GM23338 (cell line): ENCODE measurements around the gene DGKB.

Experiments used
- CREB1 ChIP-seq: fragments of 250-450 bp; sonication (Bioruptor Pico); IDR thresholded peaks from 2 replicates; pipeline ENCODE4 v1.5.0; 2020; ENCODE audit warnings: low read depth, mild to moderate bottlenecking, moderate library complexity
- EZH2phosphoT487 ChIP-seq: fragments of 200-600 bp; sonication (generic); IDR thresholded peaks from one replicate; pipeline ENCODE4 v1.8.1; 2018; ENCODE audit warnings: antibody characterized with exemption; ENCODE audit not compliant: unreplicated experiment
- POLR2AphosphoS5 ChIP-seq: IDR thresholded peaks from 2 replicates; pipeline ENCODE4 v1.6.1; 2016; ENCODE audit warnings: antibody characterized with exemption, low read depth
- ZNF331 ChIP-seq: fragments of 250-450 bp; sonication (Bioruptor Pico); IDR thresholded peaks from 2 replicates; pipeline ENCODE4 v1.5.0; 2020; ENCODE audit warnings: low read depth, mild to moderate bottlenecking, moderate library complexity
- TF ChIP-seq, protein P1 (sequence below), 2 experiments: fragments of 200-600 bp in 1 of 2; sonication (generic) in 1 of 2; conservative IDR thresholded peaks; 2 replicates each; pipeline versions ENCODE4 v1.5.1 to v1.6.1; 2016 to 2017; ENCODE audit warnings: antibody characterized with exemption in 2 of 2, low read depth in 2 of 2, mild to moderate bottlenecking in 2 of 2, moderate library complexity in 1 of 2
- TF ChIP-seq, protein P2 (sequence below): IDR thresholded peaks from one replicate; pipeline ENCODE4 v1.6.1; 2018; ENCODE audit warnings: antibody characterized with exemption; ENCODE audit not compliant: unreplicated experiment
- TF ChIP-seq, protein P3 (sequence below): IDR thresholded peaks from 2 replicates; pipeline ENCODE4 v1.6.1; 2016; ENCODE audit warnings: antibody characterized with exemption

DNA sequence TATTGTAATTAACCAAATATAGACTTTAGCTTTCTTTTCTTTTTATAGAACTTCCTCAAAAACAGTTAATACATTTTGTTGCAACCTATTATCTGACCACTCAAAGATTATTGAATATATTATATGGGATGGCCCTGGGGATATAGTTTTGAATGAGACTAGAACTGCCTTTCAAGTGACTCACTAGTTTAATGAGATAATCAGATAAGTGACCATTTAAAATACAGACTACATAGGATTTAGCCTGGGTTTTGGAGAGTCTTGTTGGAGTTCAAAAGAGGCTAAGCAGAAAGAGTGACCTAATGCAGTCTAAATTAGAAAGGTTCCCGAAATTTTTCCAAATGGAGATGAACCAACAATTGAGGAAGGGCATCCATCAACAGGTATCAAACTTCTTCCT is 607.9 kb downstream of the DGKB start:
- TF ChIP-seq, protein P1, sequence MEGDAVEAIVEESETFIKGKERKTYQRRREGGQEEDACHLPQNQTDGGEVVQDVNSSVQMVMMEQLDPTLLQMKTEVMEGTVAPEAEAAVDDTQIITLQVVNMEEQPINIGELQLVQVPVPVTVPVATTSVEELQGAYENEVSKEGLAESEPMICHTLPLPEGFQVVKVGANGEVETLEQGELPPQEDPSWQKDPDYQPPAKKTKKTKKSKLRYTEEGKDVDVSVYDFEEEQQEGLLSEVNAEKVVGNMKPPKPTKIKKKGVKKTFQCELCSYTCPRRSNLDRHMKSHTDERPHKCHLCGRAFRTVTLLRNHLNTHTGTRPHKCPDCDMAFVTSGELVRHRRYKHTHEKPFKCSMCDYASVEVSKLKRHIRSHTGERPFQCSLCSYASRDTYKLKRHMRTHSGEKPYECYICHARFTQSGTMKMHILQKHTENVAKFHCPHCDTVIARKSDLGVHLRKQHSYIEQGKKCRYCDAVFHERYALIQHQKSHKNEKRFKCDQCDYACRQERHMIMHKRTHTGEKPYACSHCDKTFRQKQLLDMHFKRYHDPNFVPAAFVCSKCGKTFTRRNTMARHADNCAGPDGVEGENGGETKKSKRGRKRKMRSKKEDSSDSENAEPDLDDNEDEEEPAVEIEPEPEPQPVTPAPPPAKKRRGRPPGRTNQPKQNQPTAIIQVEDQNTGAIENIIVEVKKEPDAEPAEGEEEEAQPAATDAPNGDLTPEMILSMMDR (conservative IDR thresholded peaks at IDR 0.05; ENCODE audit: low read depth in 2 of 2): no peak
- TF ChIP-seq EZH2phosphoT487: no peak
- TF ChIP-seq POLR2AphosphoS5: no peak
- no peak for TF ChIP-seq CREB1
- no peak for TF ChIP-seq ZNF331
- TF ChIP-seq, protein P2, sequence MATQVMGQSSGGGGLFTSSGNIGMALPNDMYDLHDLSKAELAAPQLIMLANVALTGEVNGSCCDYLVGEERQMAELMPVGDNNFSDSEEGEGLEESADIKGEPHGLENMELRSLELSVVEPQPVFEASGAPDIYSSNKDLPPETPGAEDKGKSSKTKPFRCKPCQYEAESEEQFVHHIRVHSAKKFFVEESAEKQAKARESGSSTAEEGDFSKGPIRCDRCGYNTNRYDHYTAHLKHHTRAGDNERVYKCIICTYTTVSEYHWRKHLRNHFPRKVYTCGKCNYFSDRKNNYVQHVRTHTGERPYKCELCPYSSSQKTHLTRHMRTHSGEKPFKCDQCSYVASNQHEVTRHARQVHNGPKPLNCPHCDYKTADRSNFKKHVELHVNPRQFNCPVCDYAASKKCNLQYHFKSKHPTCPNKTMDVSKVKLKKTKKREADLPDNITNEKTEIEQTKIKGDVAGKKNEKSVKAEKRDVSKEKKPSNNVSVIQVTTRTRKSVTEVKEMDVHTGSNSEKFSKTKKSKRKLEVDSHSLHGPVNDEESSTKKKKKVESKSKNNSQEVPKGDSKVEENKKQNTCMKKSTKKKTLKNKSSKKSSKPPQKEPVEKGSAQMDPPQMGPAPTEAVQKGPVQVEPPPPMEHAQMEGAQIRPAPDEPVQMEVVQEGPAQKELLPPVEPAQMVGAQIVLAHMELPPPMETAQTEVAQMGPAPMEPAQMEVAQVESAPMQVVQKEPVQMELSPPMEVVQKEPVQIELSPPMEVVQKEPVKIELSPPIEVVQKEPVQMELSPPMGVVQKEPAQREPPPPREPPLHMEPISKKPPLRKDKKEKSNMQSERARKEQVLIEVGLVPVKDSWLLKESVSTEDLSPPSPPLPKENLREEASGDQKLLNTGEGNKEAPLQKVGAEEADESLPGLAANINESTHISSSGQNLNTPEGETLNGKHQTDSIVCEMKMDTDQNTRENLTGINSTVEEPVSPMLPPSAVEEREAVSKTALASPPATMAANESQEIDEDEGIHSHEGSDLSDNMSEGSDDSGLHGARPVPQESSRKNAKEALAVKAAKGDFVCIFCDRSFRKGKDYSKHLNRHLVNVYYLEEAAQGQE: no peak
- TF ChIP-seq, protein P3, sequence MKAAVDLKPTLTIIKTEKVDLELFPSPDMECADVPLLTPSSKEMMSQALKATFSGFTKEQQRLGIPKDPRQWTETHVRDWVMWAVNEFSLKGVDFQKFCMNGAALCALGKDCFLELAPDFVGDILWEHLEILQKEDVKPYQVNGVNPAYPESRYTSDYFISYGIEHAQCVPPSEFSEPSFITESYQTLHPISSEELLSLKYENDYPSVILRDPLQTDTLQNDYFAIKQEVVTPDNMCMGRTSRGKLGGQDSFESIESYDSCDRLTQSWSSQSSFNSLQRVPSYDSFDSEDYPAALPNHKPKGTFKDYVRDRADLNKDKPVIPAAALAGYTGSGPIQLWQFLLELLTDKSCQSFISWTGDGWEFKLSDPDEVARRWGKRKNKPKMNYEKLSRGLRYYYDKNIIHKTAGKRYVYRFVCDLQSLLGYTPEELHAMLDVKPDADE: no peak
